T-helper 1 cell (primary cell): ENCODE data around the gene MYL5.
"Not testable (repeated sequence)": the region's sequence is repeated elsewhere in the genome, so short reads cannot be mapped to it uniquely, and the experiment has no call there.

ENCODE experiments used
- DNase-seq, 5 donors: peaks; one replicate each; pipeline ENCODE4 v3.0.0-alpha.2; 2012 to 2020

MYL5 gene

DNA sequence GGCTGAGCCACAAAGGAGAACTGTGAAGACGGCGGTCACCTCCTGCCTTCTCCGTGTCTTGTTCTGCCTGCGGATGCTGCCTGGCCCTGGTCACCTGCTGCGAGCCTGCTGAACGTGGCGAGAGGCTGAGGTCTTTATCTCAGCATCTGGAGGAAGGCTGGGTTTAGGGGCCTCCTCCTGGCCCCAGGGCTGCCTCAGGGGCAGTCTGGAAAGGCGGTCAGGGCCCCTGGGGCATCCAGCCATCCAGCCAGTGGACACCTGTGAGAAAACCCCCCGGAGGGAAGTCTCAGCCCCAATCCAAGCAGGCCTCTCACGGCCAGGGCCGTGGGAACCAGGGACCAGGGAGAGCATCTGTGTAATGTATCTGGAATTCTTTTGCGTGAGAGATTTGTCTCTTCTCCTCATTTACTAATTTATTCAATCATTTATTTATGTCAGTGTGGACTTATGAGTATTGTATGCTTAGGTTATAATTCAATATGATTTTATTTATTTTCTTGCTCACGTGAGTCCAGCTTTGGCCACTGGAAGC is 37.6 kb upstream of the MYL5 start:
- DNase-seq = no peak

GRCh38 chr4:637536-638280 is 36.6 kb upstream of the MYL5 start:
- DNase-seq = no peak

DNA sequence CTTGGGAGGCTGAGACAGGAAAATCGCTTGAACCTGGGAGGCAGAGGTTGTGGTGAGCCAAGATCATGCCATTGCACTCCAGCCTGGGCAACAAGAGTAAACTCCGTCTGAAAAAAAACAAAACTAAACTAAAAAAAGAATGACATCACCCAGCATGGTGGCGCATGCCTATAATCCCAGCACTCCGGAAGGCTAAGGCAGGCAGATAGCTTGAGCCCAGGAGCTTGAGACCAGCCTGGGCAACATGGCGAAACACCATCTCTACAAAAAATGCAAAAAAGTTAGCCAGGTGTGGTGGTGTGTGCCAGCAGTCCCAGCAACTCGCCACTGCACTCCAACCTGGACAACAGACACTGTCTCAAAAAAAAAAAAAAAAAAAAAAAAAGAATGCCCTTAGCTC is 32.0 kb upstream of the MYL5 start:
- DNase-seq = not testable (repeated sequence)

GRCh38 chr4:646460-646859 is 27.9 kb upstream of the MYL5 start:
- DNase-seq = no peak

GRCh38 chr4:647481-647880 is 26.9 kb upstream of the MYL5 start:
- no peak for DNase-seq

GRCh38 chr4:648579-649292 is 25.6 kb upstream of the MYL5 start:
- DNase-seq = no peak

DNA sequence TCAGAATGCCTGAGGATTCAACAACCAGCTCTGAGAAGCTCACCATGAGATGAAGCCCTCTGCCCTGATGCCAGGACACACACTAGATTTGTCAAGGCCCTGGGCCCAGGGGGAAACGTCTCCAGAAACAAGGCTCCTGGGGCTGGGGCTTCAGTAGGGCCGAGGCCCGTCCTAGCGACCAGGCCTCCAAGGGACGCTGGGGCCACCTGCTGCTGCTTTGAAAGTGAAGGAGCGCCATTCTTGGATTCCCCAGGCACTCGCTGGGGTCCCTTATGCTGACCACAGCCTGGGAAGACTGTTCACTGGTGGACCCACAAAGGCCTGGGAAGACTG is 25.1 kb upstream of the MYL5 start:
- DNase-seq = no peak

- DNase-seq = no peak
These were observed 24.5 kb upstream of the MYL5 start for GRCh38 chr4:649751-650310.

DNA sequence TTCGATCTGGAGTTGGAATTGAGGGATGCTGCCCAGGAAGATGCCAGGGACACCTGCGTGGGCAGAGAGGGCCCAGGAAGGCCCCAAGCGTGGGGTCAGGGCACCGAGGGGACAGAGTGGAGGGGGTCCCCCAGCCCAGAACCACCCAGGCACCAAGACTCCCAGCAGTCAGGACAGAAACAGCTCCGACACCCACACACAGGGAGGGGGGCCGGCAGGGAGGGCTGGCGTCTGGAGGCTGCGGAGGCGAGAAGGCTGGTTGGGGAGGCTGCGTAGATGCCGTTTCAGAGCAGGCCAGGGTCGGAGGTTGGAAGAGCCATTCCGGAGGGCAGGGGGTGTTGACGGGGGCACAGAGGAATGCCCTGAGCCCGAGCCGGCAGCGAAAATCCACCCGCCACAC is 23.9 kb upstream of the MYL5 start:
- no peak for DNase-seq

DNA sequence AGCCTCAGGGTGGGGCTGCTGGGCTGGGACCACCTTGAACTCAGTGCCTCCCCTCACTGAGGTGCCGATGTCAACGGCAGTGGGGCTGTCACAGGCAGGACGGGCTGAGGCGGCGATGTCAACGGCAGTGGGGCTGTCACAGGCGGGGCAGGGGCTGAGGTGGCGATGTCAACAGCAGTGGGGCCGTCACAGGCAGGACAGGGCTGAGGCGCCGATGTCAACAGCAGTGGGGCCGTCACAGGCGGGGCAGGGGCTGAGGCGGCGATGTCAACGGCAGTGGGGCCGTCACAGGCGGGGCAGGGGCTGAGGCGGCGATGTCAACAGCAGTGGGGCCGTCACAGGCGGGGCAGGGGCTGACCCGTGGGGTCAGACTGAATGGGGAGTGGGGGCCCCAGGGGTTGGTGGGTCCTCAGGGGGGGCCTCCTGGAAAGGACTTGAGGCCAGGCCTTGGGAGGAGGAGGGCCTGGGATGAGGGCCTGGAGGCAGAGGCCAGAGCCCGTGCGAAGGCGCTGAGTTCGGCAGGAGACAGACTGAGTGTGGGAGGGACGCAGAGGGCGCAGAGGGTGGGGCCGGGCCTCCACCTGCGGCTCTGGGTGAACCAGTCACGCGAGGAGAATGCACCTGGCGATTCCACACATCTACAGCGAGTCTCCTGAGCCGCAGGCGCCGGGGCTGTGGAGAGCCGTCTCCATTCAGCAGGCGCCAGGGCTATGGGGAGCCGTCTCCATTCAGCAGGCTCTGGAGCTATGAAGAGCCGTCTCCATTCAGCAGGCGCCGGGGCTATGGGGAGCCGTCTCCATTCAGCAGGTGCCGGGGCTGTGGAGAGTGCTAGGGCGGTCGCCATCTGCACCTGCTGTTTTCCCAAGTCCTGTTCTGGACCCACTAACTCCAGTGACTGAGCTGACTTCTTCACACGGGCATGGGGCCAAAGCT is 23.1 kb upstream of the MYL5 start:
- DNase-seq = no peak

DNA sequence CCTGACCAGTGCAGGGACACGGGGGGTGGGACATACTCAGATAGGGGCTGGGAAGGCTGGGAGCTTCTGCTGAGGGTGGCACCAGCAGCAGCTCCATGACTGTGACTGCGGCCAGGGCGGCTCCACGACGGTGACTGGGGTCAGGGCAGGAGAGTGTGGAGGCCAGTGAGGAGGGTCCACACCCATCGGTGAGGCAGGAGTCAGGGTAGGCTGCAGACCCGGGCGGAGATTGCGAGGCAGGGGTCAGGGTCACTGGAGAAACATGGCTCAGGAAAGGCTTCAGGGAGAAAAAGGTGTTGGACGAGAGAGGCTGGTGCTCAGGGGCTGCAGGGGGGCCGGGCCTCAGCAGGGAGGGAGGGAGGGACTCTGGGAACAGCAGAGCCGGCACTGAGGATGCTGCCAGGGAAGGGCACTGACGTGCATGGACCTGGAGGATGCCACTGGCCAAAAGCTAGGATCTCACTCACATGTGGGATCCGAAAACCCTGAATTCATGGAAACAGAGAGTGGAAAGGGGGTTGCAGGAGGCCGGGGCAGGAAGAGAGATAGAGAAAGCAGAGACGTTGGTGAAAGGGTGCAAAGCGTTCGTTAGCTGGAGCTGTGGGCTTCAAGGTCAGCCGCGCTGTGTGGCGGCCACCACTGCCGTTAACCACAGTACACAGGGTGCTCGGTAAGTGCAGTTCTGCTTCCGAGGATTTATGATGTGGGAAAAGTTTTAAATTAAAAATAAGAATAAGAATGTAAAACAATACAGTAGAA is 22.3 kb upstream of the MYL5 start:
- DNase-seq = no peak

GRCh38 chr4:653080-653821 is 21.1 kb upstream of the MYL5 start:
- no peak for DNase-seq

- DNase-seq = no peak
These were observed 20.4 kb upstream of the MYL5 start for GRCh38 chr4:653831-654502.

DNA sequence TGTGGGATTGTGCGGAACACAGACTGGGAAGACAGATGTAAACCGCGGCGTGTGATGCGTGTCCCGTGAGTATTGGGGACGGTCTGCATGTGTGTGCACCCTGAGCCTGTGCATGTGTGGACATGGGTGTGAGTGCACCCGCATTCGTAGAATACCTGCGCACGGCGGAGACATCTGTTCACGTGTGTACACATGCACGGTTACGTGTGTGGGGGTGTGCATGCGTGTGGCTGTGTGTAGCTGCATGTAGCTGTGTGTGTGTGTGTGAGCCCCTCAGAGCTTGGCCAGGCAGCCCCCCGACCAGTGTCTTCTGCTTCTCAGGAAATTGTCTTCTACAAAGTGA is 19.9 kb upstream of the MYL5 start:
- DNase-seq = no peak

- DNase-seq = no peak
These were observed 19.4 kb upstream of the MYL5 start for GRCh38 chr4:654871-655463.

GRCh38 chr4:655464-656151 is 18.7 kb upstream of the MYL5 start:
- DNase-seq = no peak

GRCh38 chr4:656436-657337 is 17.7 kb upstream of the MYL5 start:
- DNase-seq = no peak

DNA sequence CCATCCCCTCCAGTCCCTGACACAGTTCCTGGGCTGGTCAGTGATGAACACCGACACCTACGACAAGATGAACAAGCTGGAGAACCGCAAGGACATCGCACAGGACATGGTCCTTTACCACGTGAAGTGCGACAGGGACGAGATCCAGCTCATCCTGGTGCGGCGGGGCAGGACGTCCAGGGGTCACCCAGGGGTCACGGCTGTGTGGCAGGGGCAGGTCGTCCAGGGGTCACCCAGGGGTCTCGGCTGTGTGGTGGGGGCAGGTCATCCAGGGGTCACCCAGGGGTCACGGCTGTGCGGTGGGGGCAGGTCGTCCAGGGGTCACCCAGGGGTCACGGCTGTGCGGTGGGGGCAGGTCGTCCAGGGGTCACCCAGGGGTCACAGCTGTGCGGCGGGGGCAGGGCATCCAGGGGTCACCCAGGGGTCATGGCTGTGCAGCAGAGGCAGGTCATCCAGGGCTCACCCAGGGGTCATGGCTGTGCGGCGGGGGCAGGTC is 17.0 kb upstream of the MYL5 start:
- no peak for DNase-seq
